HEK293 (cell line): ENCODE results near the gene SLC38A5.
"Not testable (repeated sequence)": the region's sequence is repeated elsewhere in the genome, so short reads cannot be mapped to it uniquely, and the experiment has no call there.

ENCODE experiments used
- ATF2 ChIP-seq: fragments of 450-650 bp; formaldehyde crosslinking; IDR thresholded peaks from 2 replicates; pipeline ENCODE4 v1.5.1; 2016; ENCODE audit warnings: missing biosample characterization, missing genetic modification characterization, low read depth
- ZBTB20 ChIP-seq: fragments of 450-650 bp; formaldehyde crosslinking; IDR thresholded peaks from 2 replicates; pipeline ENCODE4 v1.5.1; 2016; ENCODE audit warnings: missing biosample characterization, missing genetic modification characterization
- ZBTB7A ChIP-seq: fragments of 450-650 bp; formaldehyde crosslinking; IDR thresholded peaks from 2 replicates; pipeline ENCODE4 v1.5.1; 2016; ENCODE audit warnings: low read depth, missing biosample characterization, missing genetic modification characterization
- ZNF274 ChIP-seq, 2 experiments: fragments of 200-500 bp in 1 of 2; fragments of 450-650 bp in 1 of 2; sonication (Bioruptor generic) in 1 of 2; formaldehyde crosslinking in 1 of 2; IDR thresholded peaks; 2 replicates each; pipeline versions ENCODE4 v1.5.1 to v1.6.1; 2014 to 2016; ENCODE audit warnings: borderline replicate concordance in 1 of 2, inconsistent platforms in 1 of 2, low read length in 1 of 2, missing biosample characterization in 1 of 2, missing genetic modification characterization in 1 of 2
- ZNF394 ChIP-seq: fragments of 450-650 bp; formaldehyde crosslinking; IDR thresholded peaks from 2 replicates; pipeline ENCODE4 v1.5.1; 2016; ENCODE audit warnings: missing biosample characterization, missing genetic modification characterization, mild to moderate bottlenecking, moderate library complexity, borderline replicate concordance
- ZNF416 ChIP-seq: fragments of 450-650 bp; formaldehyde crosslinking; IDR thresholded peaks from 2 replicates; pipeline ENCODE4 v1.5.1; 2016; ENCODE audit warnings: missing biosample characterization, missing genetic modification characterization
- TF ChIP-seq, protein P1 (sequence below): fragments of 450-650 bp; formaldehyde crosslinking; IDR thresholded peaks from 2 replicates; pipeline ENCODE4 v1.5.1; 2016; ENCODE audit warnings: missing biosample characterization, missing genetic modification characterization
- TF ChIP-seq, protein P2 (sequence below): fragments of 450-650 bp; formaldehyde crosslinking; IDR thresholded peaks from 2 replicates; pipeline ENCODE4 v1.5.1; 2016; ENCODE audit warnings: missing biosample characterization, missing genetic modification characterization

DNA sequence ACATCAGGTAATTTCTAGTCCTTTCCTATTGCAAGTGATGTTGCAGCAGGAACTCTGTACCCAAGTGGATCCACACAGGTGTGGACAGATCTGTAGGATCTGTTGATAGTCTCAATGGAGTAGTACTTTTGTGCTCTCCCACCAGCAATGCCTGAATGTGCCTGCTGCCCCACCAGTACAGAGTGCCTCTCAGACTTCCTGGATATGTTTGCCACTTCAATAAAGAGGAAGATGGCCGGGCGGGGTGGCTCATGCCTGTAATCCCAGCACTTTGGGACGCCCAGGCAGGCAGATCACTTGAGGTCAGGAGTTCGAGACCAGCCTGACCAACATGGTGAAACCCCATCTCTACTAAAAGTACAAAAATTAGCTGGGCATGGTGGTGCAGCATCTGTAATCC is 49.4 kb upstream of the SLC38A5 start:
- not testable (repeated sequence) for TF ChIP-seq ATF2 (tag by site-specific recombination); ZNF416; ZBTB20 (tag by site-specific recombination); ZNF394 (tag by site-specific recombination); ZNF274 (IDR thresholded peaks at IDR 0.05; ENCODE audit: low read length); ZNF274 (tag by site-specific recombination; IDR thresholded peaks at IDR 0.05; ENCODE audit: borderline replicate concordance); ZBTB7A (tag by site-specific recombination)
- TF ChIP-seq, protein P1, sequence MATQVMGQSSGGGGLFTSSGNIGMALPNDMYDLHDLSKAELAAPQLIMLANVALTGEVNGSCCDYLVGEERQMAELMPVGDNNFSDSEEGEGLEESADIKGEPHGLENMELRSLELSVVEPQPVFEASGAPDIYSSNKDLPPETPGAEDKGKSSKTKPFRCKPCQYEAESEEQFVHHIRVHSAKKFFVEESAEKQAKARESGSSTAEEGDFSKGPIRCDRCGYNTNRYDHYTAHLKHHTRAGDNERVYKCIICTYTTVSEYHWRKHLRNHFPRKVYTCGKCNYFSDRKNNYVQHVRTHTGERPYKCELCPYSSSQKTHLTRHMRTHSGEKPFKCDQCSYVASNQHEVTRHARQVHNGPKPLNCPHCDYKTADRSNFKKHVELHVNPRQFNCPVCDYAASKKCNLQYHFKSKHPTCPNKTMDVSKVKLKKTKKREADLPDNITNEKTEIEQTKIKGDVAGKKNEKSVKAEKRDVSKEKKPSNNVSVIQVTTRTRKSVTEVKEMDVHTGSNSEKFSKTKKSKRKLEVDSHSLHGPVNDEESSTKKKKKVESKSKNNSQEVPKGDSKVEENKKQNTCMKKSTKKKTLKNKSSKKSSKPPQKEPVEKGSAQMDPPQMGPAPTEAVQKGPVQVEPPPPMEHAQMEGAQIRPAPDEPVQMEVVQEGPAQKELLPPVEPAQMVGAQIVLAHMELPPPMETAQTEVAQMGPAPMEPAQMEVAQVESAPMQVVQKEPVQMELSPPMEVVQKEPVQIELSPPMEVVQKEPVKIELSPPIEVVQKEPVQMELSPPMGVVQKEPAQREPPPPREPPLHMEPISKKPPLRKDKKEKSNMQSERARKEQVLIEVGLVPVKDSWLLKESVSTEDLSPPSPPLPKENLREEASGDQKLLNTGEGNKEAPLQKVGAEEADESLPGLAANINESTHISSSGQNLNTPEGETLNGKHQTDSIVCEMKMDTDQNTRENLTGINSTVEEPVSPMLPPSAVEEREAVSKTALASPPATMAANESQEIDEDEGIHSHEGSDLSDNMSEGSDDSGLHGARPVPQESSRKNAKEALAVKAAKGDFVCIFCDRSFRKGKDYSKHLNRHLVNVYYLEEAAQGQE (tag by site-specific recombination): not testable (repeated sequence)
- TF ChIP-seq, protein P2, sequence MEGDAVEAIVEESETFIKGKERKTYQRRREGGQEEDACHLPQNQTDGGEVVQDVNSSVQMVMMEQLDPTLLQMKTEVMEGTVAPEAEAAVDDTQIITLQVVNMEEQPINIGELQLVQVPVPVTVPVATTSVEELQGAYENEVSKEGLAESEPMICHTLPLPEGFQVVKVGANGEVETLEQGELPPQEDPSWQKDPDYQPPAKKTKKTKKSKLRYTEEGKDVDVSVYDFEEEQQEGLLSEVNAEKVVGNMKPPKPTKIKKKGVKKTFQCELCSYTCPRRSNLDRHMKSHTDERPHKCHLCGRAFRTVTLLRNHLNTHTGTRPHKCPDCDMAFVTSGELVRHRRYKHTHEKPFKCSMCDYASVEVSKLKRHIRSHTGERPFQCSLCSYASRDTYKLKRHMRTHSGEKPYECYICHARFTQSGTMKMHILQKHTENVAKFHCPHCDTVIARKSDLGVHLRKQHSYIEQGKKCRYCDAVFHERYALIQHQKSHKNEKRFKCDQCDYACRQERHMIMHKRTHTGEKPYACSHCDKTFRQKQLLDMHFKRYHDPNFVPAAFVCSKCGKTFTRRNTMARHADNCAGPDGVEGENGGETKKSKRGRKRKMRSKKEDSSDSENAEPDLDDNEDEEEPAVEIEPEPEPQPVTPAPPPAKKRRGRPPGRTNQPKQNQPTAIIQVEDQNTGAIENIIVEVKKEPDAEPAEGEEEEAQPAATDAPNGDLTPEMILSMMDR (tag by site-specific recombination): not testable (repeated sequence)
